Tibial artery (tissue), 4 donors: ENCODE measurements around the gene TLX3.

Experiments used
- DNase-seq, 2 donors: peaks; one replicate each; pipeline ENCODE4 v3.0.0-alpha.2; 2019
- H3K27ac ChIP-seq, 2 donors: fragments of 200-600 bp; sonication (generic) in 1 of 2; 1 replicate in 1 of 2; 2 replicates in 1 of 2; pipeline ENCODE4 v1.5.1; 2018 to 2019; ENCODE audit warnings: mild to moderate bottlenecking in 1 of 2
- H3K27me3 ChIP-seq, 2 donors: fragments of 200-600 bp; sonication (generic) in 1 of 2; one replicate each; pipeline versions ENCODE4 v1.5.1 to v1.6.0; 2016 to 2019
- H3K36me3 ChIP-seq, 3 donors: fragments of 200-600 bp; sonication (generic) in 2 of 3; one replicate each; pipeline ENCODE4 v1.5.1; 2016 to 2019; ENCODE audit warnings: mild to moderate bottlenecking in 2 of 3
- H3K4me1 ChIP-seq, 4 donors: fragments of 200-600 bp; sonication (generic) in 2 of 4; 1 replicate in 3 of 4; 2 replicates in 1 of 4; pipeline ENCODE4 v1.5.1; 2016 to 2019
- H3K4me3 ChIP-seq, 2 donors: fragments of 200-600 bp; sonication (generic) in 1 of 2; 1 replicate in 1 of 2; 2 replicates in 1 of 2; pipeline ENCODE4 v1.5.1; 2018 to 2019; ENCODE audit warnings: mild to moderate bottlenecking in 2 of 2
- H3K9me3 ChIP-seq, 3 donors: fragments of 200-600 bp; sonication (generic) in 1 of 3; one replicate each; pipeline ENCODE4 v1.5.1; 2016 to 2019
- intact Hi-C: fragments of 100-400 bp; cut with DNase I; formaldehyde crosslinking; loops from one replicate; pipeline ENCODE4 v1.15.0; 2023; ENCODE audit warnings: low total_unique reads
- TF ChIP-seq, protein P1 (sequence below), 2 experiments: fragments of 200-600 bp in 1 of 2; fragments of 450-650 bp in 1 of 2; IDR thresholded peaks; one replicate each; pipeline ENCODE4 v1.5.1; 2017 to 2019; ENCODE audit warnings: antibody characterized with exemption in 2 of 2, mild to moderate bottlenecking in 1 of 2, moderate library complexity in 1 of 2

TLX3 gene

DNA sequence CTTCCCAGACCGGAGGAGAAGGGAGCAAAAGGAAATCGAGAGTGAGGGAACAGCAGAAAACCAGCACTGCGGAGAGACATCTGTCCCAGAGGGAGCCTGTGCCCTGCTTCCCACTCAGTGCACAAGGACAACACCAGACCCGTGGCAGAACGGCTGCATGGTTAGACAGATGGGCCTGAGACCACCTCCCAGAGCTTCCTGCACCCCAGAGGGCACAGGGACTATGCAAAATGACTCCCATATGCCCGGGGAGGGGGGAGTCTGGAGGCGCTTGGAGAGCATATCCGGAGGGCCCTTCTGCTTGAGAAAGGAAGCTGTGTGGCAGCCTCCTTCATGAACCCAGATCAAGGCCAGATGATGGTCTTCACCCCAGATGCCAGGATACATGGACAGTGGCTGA lies 26.6 kb downstream of the TLX3 start:
- H3K4me1 ChIP-seq = peaks cover 0 to 6% (median 3%) of the 10 kb centered on the region in 4 donors
- TF ChIP-seq, protein P1, sequence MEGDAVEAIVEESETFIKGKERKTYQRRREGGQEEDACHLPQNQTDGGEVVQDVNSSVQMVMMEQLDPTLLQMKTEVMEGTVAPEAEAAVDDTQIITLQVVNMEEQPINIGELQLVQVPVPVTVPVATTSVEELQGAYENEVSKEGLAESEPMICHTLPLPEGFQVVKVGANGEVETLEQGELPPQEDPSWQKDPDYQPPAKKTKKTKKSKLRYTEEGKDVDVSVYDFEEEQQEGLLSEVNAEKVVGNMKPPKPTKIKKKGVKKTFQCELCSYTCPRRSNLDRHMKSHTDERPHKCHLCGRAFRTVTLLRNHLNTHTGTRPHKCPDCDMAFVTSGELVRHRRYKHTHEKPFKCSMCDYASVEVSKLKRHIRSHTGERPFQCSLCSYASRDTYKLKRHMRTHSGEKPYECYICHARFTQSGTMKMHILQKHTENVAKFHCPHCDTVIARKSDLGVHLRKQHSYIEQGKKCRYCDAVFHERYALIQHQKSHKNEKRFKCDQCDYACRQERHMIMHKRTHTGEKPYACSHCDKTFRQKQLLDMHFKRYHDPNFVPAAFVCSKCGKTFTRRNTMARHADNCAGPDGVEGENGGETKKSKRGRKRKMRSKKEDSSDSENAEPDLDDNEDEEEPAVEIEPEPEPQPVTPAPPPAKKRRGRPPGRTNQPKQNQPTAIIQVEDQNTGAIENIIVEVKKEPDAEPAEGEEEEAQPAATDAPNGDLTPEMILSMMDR (IDR thresholded peaks at IDR 0.05) = no peak
- intact Hi-C loops = no loop called here
- H3K27me3 ChIP-seq = peaks cover 0 to 29% of the 10 kb centered on the region in 2 donors
- no peak overlapping the region for H3K27ac ChIP-seq
- no peaks in the 10 kb centered on the region for H3K9me3 ChIP-seq
- H3K4me3 ChIP-seq = no peak overlapping the region
- H3K36me3 ChIP-seq = no peaks in the 10 kb centered on the region
- DNase-seq = peak in 1 of 2 donors; percentile 55

DNA sequence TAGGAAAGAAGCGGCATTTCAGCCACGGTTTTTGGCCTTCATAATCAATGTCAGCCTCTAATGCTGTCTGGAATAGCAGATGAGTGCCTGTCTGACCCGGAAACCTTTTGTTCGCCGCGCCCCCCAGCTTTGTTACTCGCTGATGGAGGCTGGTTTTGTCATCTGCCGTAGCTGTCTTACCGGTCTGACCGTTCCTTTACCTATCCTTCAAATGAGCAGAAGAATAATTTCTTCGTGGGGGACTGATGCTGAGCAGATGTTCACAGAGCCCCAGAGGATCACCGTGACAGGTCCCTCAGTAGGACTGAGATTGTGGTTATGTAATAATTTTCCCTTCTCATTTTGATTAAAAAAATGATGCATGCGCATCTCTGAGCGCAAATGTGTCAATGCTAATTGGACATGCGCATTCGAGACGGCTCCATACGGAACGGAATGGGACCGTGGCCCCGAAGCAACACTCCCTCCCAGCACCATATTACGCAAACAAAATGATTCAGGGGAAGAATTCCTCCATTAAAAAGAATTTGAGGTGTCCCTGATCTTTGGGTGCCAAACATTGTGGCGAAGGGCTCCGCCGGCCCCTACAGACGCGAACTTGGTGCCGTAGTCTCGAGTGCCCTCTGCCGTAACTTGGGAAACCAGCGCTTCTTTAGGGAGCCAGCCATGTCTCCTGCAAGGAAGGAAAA lies 27.6 kb downstream of the TLX3 start:
- Histone ChIP-seq H3K4me1 (peaks cover 0 to 6% (median 3%) of the 10 kb centered on the region in 4 donors), H3K27ac (no peak overlapping the region), H3K36me3 (no peaks in the 10 kb centered on the region), H3K9me3 (no peaks in the 10 kb centered on the region), H3K27me3 (peaks cover 0 to 26% of the 10 kb centered on the region in 2 donors), H3K4me3 (peak overlapping the region; percentile 25 to 36)
- TF ChIP-seq, protein P1 (IDR thresholded peaks at IDR 0.05) = peak; percentile 35 to 56
- peak in 1 of 2 donors; percentile 47 for DNase-seq
- intact Hi-C loops = no loop called here

DNA sequence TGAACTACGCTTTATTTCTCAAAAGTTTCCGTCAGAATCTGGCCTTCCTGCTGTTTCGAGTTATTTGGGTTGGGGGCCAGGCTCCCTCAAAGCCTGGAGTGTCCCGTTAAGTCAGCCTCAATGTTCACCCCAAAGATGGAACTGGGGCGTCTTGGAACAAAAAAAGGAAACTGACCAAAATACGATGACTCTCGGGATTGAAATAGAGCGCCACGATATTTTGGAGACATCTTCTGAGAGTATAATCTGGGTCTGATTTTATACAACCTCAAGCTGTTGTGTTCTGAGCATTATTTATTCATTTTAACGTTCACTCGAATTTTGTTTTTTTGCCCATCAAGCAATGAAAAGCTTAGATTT lies 28.1 kb downstream of the TLX3 start:
- Histone ChIP-seq H3K27me3 (peaks cover 0 to 21% of the 10 kb centered on the region in 2 donors), H3K4me1 (peaks cover 0 to 6% (median 3%) of the 10 kb centered on the region in 4 donors), H3K9me3 (no peaks in the 10 kb centered on the region), H3K36me3 (no peaks in the 10 kb centered on the region), H3K4me3 (peak overlapping the region; percentile 25 to 36), H3K27ac (no peak overlapping the region)
- TF ChIP-seq, protein P1 (IDR thresholded peaks at IDR 0.05) = no peak
- DNase-seq = no peak
- intact Hi-C loops = no loop called here

DNA sequence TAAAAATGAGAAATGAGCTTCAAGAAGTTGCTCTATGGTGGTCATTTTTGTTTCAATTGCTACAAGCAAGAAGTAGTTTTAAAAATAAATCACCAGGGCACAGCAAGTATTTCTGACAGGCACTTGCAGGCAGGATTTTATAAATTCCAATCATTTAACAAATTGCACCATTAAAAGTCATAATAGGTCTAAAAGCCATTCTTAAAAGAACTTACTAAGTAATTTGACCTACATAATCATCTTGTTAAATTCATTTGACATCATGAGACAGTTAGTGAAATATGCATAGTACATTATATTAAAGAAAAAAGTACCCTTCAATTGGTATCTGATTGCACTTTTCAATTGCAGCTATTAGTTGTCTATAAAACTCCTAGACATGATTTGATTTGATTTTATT lies 31.0 kb downstream of the TLX3 start:
- TF ChIP-seq, protein P1 (IDR thresholded peaks at IDR 0.05) = no peak
- peaks cover 0 to 20% of the 10 kb centered on the region in 2 donors for H3K27me3 ChIP-seq
- H3K4me3 ChIP-seq = no peak overlapping the region
- no peak overlapping the region for H3K27ac ChIP-seq
- intact Hi-C loops = no loop called here
- H3K4me1 ChIP-seq = peaks cover 0 to 6% (median 3%) of the 10 kb centered on the region in 4 donors
- no peaks in the 10 kb centered on the region for H3K9me3 ChIP-seq
- DNase-seq = no peak
- H3K36me3 ChIP-seq = no peaks in the 10 kb centered on the region

DNA sequence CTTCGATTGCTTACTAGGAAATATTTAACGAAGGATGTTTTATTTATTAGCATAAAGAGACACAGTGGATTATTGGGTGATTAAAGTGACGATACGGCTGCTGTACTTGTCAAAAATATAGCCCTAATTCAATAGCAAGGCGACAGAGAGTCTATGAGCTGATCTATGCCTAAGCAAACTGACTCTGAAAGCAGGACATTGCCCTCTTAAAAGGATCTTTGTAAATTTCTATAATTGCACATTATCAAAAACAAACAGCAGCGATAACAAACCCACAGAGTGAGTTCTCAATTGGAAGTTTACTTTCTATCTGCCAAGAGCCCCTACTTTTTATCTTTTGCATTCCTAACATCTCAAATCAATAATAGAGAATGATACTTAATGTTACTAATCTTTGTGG lies 31.4 kb downstream of the TLX3 start:
- Histone ChIP-seq H3K27me3 (peaks cover 0 to 17% of the 10 kb centered on the region in 2 donors), H3K36me3 (no peaks in the 10 kb centered on the region), H3K4me3 (no peak overlapping the region), H3K9me3 (no peaks in the 10 kb centered on the region), H3K27ac (no peak overlapping the region), H3K4me1 (peaks cover 0 to 6% (median 3%) of the 10 kb centered on the region in 4 donors)
- intact Hi-C loops = no loop called here
- TF ChIP-seq, protein P1 (IDR thresholded peaks at IDR 0.05) = no peak
- no peak for DNase-seq
